ENCODE data around the gene ATP1B2. TPM values are rescaled to one million over a fixed set of nuclear protein-coding genes. Genes with fewer than 3 reads are reported as not detected.
A peak's percentile ranks its signal among the peaks of the same experiment; 100 is the strongest.

The ATP1B2 gene
- total RNA-seq, 1 donor from 2014 or later: 8.2 TPM

GRCh38 chr17:7677388-7678067, 26.8 kb downstream of the ATP1B2 start:
- FAIRE-seq (no peak), DNase-seq (ENCODE audit: low spot score in 2 of 2) (no peak)

- no peak for FAIRE-seq
- no peak for DNase-seq (ENCODE audit: low spot score in 2 of 2)
Observed at GRCh38 chr17:7684851-7685532, 34.3 kb downstream of the ATP1B2 start.

GRCh38 chr17:7685533-7686221, 35.0 kb downstream of the ATP1B2 start:
- FAIRE-seq (no peak), DNase-seq (ENCODE audit: low spot score in 2 of 2) (peak; percentile 73 to 81)

GRCh38 chr17:7686222-7687071, 35.7 kb downstream of the ATP1B2 start:
- peak; percentile 60 to 62 for DNase-seq (ENCODE audit: low spot score in 2 of 2)
- FAIRE-seq: no peak

GRCh38 chr17:7687072-7687907, 36.6 kb downstream of the ATP1B2 start, which contains the start of gene TP53:
TP53 (minus strand) TSS chr17:7687490; CDS start chr17:7676594, 10,896 bp downstream.
- FAIRE-seq: no peak
- peak; percentile 47 to 59 for DNase-seq (ENCODE audit: low spot score in 2 of 2)

- DNase-seq (ENCODE audit: low spot score in 2 of 2) (peak; percentile 83 to 93), FAIRE-seq (peak; percentile 39)
Observed at GRCh38 chr17:7687908-7688807, 37.4 kb downstream of the ATP1B2 start, which contains the start of gene WRAP53. WRAP53 (plus strand) TSS chr17:7688477; CDS start chr17:7688649, 172 bp downstream.

GRCh38 chr17:7688808-7689316, 38.1 kb downstream of the ATP1B2 start:
- no peak for FAIRE-seq
- no peak for DNase-seq (ENCODE audit: low spot score in 2 of 2)

GRCh38 chr17:7695586-7695985, 44.9 kb downstream of the ATP1B2 start:
- FAIRE-seq: no peak
- DNase-seq (ENCODE audit: low spot score in 2 of 2): no peak

- no peak for FAIRE-seq
Observed at GRCh38 chr17:7697828-7698588, 47.3 kb downstream of the ATP1B2 start.

GRCh38 chr17:7700510-7700909, 49.8 kb downstream of the ATP1B2 start:
- no peak for DNase-seq (ENCODE audit: low spot score in 2 of 2)
- no peak for FAIRE-seq

More at GRCh38 chr17:7697828-7698588, 47.3 kb downstream of the ATP1B2 start:
- no peak for DNase-seq (ENCODE audit: low spot score in 2 of 2)

- no peak for FAIRE-seq
- no peak for DNase-seq (ENCODE audit: low spot score in 2 of 2)
Observed at GRCh38 chr17:7701681-7702080, 51.0 kb downstream of the ATP1B2 start.

GRCh38 chr17:7702776-7703175, 52.0 kb downstream of the ATP1B2 start:
- FAIRE-seq (no peak), DNase-seq (ENCODE audit: low spot score in 2 of 2) (no peak)

- no peak for FAIRE-seq
- DNase-seq (ENCODE audit: low spot score in 2 of 2): peak in 1 of 2 donors; percentile 55
Observed at GRCh38 chr17:7703584-7704479, 53.1 kb downstream of the ATP1B2 start.

- FAIRE-seq: no peak
- DNase-seq (ENCODE audit: low spot score in 2 of 2): no peak
Observed at GRCh38 chr17:7704601-7705268, 54.0 kb downstream of the ATP1B2 start, which contains the start of gene EFNB3. EFNB3 (plus strand) TSS chr17:7705202; CDS start chr17:7705599, 397 bp downstream.

Measured in frontal cortex (tissue), 4 donors.